Measurements from ENCODE around the gene TCEA2.

DNA sequence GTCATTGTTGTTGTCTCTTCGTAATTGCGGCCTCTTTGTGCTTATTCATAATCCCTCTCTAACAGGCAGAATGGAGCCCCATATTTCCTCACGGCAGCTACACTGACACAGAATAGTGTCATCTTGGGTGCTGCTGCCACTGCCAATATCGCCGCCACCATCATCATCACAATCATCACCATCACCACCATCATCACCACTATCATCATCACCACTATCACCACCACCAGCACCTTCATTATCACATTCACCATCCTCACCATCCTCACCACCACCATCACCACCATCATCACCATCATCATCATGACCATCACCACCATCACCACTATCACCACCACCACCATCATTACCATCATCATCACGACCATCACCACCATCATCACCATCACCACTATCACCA, 33.5 kb downstream of the TCEA2 start:
- TF ChIP-seq CTCF (IDR thresholded peaks at IDR 0.05; ENCODE audit: poor library complexity, severe bottlenecking) (no peak), TAF1 (IDR thresholded peaks at IDR 0.05; ENCODE audit: low read depth) (no peak)
